GM21526 (cell line): ENCODE results near the gene MPC1.

Experiments
- ATAC-seq: cut with Tn5 transposase; IDR thresholded peaks from one replicate; pipeline ENCODE4 v1.9.1; 2021; ENCODE audit warnings: moderate library complexity; ENCODE audit not compliant: unreplicated experiment, low FRiP score

The MPC1 gene

GRCh38 chr6:166382933-166383801 is at the start of gene MPC1:
Gene MPC1, minus strand, starts transcription at chr6:166382940. Its CDS starts 64 bp downstream, at chr6:166382876.
- ATAC-seq = peak; percentile 85

GRCh38 chr6:166430269-166430668 is 47.5 kb upstream of the MPC1 start:
- ATAC-seq = no peak

- ATAC-seq = no peak
These were observed 41.7 kb upstream of the MPC1 start for GRCh38 chr6:166424431-166424830.

GRCh38 chr6:166423781-166424180 is 41.0 kb upstream of the MPC1 start:
- no peak for ATAC-seq

DNA sequence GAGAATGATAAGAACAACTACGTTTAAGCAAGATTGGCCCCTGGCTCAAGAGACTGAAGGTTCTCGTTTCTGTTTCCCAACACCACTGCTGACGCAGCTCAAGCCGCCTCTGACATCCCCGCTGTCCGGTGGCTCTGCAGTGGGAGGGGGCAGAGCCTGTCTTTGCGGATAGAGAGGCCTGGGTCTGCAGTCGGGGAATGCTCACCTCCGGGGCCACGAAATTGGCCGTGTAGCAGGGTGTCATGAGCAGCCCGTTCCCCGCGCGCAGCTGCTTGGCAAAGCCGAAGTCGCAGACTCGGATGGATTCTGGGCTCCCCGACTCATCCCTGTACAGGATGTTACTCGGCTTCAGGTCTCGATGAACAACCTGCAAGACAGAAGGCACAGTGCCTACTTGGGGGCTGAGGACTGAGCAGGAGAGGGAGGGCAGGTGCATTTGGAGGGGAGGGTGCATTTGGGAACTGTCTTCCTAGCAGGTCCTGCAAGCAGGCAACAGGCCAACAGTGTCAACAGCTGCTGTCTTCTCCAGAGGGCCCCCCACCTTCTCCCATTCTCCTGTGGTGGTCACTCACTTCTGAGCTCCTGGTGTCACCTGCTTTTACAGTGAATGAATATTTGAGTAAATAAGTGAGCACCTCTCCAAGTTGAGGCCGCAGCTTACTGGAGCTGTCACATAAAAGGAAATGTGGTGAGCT is 40.5 kb upstream of the MPC1 start:
- ATAC-seq = no peak

DNA sequence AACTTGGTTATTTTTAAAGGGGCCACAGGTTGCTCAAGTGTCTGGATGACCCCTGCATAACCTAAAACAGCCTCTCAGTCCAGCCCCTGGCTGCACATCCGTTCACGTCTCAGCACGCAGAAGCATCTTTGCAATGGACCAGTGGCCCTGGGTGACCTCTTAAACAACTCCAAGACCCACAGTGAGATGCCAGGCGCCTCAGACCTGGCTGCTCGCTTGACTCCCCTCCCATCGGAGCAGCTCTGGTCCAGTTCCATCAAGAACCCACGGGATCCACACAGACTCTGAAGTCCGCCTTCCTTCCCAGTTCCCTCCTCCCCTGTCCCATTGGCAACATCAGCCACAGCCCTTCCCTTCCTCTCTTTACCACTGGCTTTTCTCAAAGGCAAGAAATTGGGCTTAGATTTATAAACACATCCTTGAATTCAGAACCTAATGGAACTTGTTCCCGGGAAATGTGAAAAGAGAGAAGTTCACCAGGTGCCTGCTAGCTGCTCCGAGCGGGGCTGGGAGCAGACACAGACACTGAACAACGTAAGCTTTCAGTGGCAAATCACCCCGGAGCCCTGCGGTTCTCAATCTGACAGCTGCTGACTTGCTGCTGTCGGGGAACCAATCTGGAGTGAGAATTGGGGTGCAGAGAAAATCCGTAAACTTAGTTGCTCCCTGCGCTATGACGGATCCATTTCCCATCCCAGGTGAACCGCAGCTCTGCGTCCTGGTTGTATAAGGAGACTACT is 39.6 kb upstream of the MPC1 start:
- no peak for ATAC-seq

DNA sequence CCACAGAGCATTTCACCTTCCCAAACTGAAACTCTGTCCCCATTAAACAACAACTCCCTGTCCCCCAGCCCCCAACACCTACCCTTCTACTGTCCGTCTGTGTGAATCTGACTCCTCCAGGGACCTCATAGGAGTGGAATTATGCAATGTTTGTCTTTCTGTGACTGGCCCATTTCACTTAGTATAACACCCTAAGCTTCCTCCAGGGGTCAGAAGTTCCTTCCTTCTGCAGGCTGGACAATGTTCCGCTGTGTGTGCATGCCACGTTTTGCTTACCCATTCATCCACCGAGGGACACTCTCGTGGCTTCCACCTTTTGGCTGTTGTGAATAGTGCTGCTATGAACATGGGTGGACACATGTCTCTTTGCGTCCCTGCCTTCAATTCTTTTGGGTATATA is 37.6 kb upstream of the MPC1 start:
- no peak for ATAC-seq

- ATAC-seq = no peak
These were observed 37.0 kb upstream of the MPC1 start for GRCh38 chr6:166419717-166420116.

GRCh38 chr6:166419286-166419685 is 36.5 kb upstream of the MPC1 start:
- peak; percentile 95 for ATAC-seq

DNA sequence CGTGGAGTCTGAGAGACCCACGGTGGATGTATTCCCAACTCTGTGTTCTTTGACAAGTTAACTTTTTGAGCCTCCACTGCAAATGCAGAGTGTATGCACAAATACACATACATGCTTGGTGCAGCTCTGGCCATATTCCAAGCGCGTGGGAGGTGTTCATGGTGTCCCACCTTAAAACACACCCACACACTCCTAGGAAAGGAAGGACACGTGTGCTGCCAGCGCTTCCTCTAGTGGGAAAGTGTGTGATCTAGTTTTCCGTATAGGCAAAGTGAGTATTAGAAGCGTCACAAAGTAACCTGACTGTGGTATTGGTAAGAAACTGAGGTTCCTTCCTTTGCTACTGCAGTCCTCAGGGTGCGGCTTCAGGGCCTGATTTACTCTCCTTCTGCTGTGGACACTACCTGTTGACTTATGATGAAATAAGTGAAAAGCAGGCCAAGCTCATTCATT is 36.0 kb upstream of the MPC1 start:
- no peak for ATAC-seq

DNA sequence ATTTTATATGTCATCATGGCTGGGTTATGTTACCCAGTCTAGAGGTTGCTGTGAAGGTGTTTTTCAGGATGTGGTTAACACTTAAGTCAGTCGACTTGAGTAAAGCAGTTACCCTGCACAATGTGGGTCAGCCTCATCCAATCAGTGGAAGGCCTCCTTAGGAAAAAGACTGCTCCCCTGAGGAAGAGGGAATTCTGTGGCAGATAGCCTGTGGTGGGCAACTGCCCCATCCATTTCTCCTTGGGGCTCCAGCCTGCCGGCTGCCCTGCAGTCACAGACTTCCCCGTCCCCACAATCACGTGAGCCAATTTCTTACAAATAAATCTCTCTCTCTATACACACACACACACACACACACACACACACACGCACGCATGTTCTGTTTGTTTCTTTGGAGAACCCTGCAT is 34.5 kb upstream of the MPC1 start:
- no peak for ATAC-seq

GRCh38 chr6:166415833-166416347 is 33.1 kb upstream of the MPC1 start:
- ATAC-seq = no peak

GRCh38 chr6:166415306-166415705 is 32.6 kb upstream of the MPC1 start:
- no peak for ATAC-seq

DNA sequence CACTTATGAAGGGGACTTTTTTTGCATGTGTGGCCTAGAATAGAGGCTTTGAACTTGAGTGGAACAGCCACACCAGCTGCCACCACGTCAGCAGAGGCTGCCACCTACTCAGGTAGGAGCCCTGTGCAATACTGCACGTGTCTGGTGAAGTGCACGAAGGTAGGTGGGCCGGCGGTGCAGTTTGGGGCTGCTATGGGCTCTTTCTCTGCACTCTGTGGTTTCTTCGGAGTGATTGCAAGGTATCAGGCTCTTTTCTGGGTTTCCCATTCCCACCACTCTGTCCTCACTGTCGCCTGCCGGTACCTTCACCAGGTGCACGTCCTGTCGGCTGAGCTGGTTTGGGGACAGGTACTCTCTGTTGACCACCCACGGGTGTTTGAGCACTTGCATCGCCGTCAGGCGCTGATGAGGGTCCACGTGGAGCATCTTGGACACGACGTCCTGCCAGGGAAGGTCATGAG is 30.8 kb upstream of the MPC1 start:
- ATAC-seq = no peak

DNA sequence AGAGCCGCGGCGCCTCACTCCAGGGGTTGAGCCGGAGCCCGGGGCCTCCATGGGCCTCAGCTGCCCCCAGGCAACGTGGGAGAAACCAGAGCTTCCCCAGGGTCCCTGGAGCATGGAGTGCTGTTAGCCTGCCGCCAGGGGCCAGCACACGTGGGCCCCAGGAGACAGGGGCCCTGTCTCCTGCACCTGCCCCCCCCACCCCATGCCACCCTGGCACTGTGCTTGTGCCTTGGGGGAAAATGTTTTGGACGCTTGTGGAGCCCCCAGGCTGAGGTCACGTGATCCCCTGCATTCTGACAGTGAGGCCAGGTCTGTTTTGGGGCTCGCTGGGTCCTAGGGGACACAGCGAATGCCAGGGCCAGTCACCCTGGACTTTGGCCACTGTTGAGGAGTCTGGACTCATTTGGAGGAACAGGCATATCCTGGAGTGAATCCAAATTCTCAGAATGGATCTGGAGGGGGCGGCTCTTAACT is 30.2 kb upstream of the MPC1 start:
- ATAC-seq = no peak

- ATAC-seq = no peak
These were observed 29.6 kb upstream of the MPC1 start for GRCh38 chr6:166412156-166412910.

DNA sequence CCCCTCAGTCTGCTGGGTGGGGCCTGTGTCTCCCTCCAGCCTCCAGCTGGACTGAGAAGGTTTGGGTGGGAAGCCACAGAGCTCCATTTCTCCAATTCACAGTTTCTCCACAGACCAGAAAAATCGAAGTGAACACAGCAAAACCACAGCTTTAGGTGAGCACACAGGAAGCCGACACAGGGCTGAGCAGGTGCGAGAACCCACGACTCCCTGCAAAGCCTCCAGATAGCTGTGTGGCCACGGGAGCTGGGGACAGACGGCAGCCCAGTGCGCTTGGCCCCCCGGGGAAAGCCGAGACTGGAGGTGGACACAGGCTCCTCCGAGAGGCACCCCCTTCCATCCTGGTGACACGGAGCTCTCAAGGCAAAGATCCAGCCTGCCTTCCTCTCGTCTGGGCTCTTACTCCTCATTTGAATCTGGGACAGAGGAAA is 29.0 kb upstream of the MPC1 start:
- no peak for ATAC-seq

DNA sequence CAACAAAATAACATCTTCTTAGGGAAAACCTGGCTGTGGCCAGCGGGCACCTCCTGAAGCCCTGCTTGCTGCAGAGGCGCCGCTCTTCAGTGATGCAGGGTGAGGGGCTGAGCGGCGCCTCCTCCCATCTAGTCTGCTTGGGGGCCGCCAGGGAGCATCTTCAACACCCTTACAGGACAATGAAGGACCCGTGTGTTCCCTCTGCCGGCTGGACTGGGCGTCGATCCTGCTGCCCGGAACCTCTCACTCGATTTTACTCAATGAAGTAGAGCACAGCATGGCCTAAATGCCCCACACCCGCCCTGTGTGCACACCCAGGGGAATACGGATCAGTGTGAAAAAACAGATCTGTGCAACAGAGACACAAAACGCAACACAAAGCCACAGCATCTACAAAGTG is 28.5 kb upstream of the MPC1 start:
- no peak for ATAC-seq

- no peak for ATAC-seq
These were observed 27.7 kb upstream of the MPC1 start for GRCh38 chr6:166410426-166410935.
